Psoas muscle (tissue), 8 donors: Measurements from ENCODE around the gene DNAAF9. TPM values are rescaled to one million over a fixed set of nuclear protein-coding genes. Genes with fewer than 3 reads are reported as not detected.

Experiments used
- ATAC-seq, 4 donors: fragments of 200-7000 bp; cut with Tn5 transposase; one replicate each; pipeline ENCODE4 v1.9.1; 2020; ENCODE audit warnings: moderate library complexity in 3 of 4, mild to moderate bottlenecking in 2 of 4
- DNase-seq, 2 donors: peaks; one replicate each; pipeline ENCODE4 v3.0.0-alpha.2; 2020
- H3K27ac ChIP-seq: fragments of 200-600 bp; one replicate; pipeline ENCODE4 v1.8.0; 2022
- H3K27me3 ChIP-seq, 3 donors: fragments of 200-600 bp in 1 of 3; one replicate each; pipeline versions ENCODE4 v1.6.1 to v1.8.0; 2013 to 2022; ENCODE audit warnings: low read length in 2 of 3, mild to moderate bottlenecking in 2 of 3, moderate library complexity in 1 of 3; ENCODE audit not compliant: insufficient read depth in 3 of 3
- H3K36me3 ChIP-seq, 2 donors: fragments of 200-600 bp in 1 of 2; one replicate each; pipeline versions ENCODE4 v1.6.1 to v1.8.0; 2013 to 2022; ENCODE audit warnings: low read depth in 1 of 2, mild to moderate bottlenecking in 1 of 2, moderate library complexity in 1 of 2; ENCODE audit not compliant: insufficient read depth in 1 of 2
- H3K4me1 ChIP-seq: fragments of 200-600 bp; one replicate; pipeline ENCODE4 v1.8.0; 2022
- H3K4me3 ChIP-seq: fragments of 200-600 bp; one replicate; pipeline ENCODE4 v1.8.0; 2022; ENCODE audit warnings: mild to moderate bottlenecking
- H3K9me3 ChIP-seq: fragments of 200-600 bp; one replicate; pipeline ENCODE4 v1.8.0; 2022
- WGBS, 3 donors: extraction: QIAGEN DNeasy Blood & Tissue Kit; methylation state at CpG; one replicate each; pipeline versions ENCODE4 v1.1.6 to v1.1.7; 2013; 5-methylcytosine and 5-hydroxymethylcytosine counted together
- intact Hi-C, 2 donors: fragments of 100-400 bp; cut with DNase I; formaldehyde crosslinking; loops; one replicate each; pipeline versions ENCODE4 v1.11.0 to v1.14.2; 2022
- polyA plus RNA-seq, 3 donors: library from polyadenylated mRNA; stranded (reverse); fragments of 200-250 nt; gene quantifications; one replicate each; pipeline ENCODE4 v1.2.3, GENCODE V29; 2013
- total RNA-seq, 4 donors: library from RNA; stranded (reverse); fragmentation: NEBNext Ultra II Directional in 2 of 4; extraction: Animal tissue kit (Norgen Biotek cat#: 25700) in 2 of 4; gene quantifications; one replicate each; pipeline versions ENCODE4 v1.2.1 to v1.2.4, GENCODE V29; 2021 to 2023
- TF ChIP-seq, protein P1 (sequence below): fragments of 200-600 bp; IDR thresholded peaks from one replicate; pipeline ENCODE4 v1.8.0; 2022; ENCODE audit warnings: antibody characterized with exemption
- donor health status: healthy with polysubstance abuse.
- donor health status: DM: no; HTN: no; CAD: no; lungs with moderate emphysema.
- donor health status: Bipolar disorder and iron deficiency.
- donor health status: healthy.
- donor health status: DM: yes; HTN: yes; CAD: no.
- donor health status: DM: no; HTN: no; CAD: no.
- donor health status: DM: no; HTN: no; CAD: no.
- donor health status: DM: yes; HTN: yes; CAD: no.

The DNAAF9 gene
- total and polyA plus RNA-seq, 7 donors, result 5.4 to 27.0 (median 17.2) TPM

DNA sequence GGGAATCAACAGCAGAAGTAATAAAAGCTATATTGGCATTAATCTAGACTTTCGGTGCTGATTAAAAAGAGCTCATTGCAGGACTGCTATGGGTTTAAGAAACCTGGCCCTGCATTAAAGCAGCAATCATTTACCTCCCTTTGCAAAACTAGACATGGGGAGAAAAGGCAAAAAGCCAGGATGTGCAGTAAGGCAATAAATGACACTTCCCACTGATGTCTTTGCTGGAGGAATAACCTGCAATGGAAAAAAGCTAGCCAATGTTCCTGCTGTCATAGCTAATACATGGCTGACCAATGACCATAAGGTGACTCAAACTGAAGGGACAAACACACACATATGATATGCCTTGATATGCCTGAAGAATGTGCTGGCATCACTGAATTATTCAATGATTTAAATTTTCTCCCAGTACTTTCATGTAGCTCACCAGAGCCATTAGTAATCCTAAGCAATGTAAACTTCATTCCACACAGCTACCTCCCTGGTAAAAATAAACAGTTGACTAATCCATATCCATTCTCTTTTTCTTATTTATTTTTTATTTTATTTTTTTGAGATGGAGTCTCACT, 8.7 kb downstream of the DNAAF9 start:
- TF ChIP-seq, protein P1, sequence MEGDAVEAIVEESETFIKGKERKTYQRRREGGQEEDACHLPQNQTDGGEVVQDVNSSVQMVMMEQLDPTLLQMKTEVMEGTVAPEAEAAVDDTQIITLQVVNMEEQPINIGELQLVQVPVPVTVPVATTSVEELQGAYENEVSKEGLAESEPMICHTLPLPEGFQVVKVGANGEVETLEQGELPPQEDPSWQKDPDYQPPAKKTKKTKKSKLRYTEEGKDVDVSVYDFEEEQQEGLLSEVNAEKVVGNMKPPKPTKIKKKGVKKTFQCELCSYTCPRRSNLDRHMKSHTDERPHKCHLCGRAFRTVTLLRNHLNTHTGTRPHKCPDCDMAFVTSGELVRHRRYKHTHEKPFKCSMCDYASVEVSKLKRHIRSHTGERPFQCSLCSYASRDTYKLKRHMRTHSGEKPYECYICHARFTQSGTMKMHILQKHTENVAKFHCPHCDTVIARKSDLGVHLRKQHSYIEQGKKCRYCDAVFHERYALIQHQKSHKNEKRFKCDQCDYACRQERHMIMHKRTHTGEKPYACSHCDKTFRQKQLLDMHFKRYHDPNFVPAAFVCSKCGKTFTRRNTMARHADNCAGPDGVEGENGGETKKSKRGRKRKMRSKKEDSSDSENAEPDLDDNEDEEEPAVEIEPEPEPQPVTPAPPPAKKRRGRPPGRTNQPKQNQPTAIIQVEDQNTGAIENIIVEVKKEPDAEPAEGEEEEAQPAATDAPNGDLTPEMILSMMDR, result no peak
- H3K36me3 ChIP-seq, result no peaks in the 10 kb centered on the region
- no peaks in the 10 kb centered on the region for H3K9me3 ChIP-seq
- no peak overlapping the region for H3K27ac ChIP-seq
- H3K4me3 ChIP-seq, result no peak overlapping the region
- H3K4me1 ChIP-seq, result peaks cover 11% of the 10 kb centered on the region
- intact Hi-C loops, result no loop called here
- ATAC-seq (peak in 1 of 4 donors; percentile 19), DNase-seq (no peak)
- 84 to 88% (median 86%) methylated on average over 1 of the region's 1 CpG for WGBS, 3 donors
- H3K27me3 ChIP-seq, result no peaks in the 10 kb centered on the region

DNA sequence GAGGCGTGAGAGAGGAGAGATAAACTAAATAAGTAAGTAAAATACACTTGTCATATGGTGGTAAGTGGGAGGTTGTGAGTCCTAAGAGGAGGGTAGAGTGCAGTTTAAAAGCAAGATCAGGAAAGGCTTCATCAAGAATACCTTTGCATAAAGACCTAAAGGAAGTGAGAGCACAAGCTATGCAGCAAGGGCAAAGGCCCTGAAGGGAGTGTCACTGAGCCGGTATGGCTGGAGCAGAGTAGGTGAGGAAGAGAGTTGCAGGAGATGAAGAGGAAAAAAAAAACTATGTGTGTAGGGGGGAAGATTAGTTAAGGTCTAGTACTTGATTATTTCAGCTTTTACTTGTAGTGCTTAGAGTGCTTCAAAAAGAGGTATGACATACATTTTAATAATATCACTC, 11.0 kb downstream of the DNAAF9 start:
- no peak overlapping the region for H3K27ac ChIP-seq
- intact Hi-C loops, result no loop called here
- TF ChIP-seq, protein P1, result no peak
- 94 to 98% (median 96%) methylated on average over 2 of the region's 2 CpGs for WGBS, 3 donors
- no peaks in the 10 kb centered on the region for H3K9me3 ChIP-seq
- no peaks in the 10 kb centered on the region for H3K27me3 ChIP-seq
- no peak overlapping the region for H3K4me3 ChIP-seq
- DNase-seq (no peak), ATAC-seq (no peak)
- H3K36me3 ChIP-seq, result no peaks in the 10 kb centered on the region
- H3K4me1 ChIP-seq, result peaks cover 11% of the 10 kb centered on the region

DNA sequence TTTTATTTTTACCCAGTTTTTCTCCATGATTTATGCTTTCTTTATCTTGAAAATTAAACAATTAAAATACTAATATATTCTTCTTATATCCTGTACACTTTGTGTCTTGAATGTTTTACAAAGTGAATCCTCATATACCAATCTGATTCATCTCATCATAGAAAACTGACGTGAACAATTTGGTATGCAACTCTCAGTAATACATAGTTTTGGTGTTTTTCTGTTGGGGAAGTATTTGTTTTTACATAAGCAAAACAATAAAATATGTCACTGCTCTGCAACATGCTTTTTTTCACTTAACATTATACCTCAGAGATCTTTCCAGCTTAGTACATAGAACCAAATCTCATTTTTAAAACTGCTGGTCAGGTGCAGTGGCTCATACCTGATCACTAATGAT, 14.7 kb downstream of the DNAAF9 start:
- Histone ChIP-seq H3K4me1 (no peaks in the 10 kb centered on the region), H3K27me3 (no peaks in the 10 kb centered on the region), H3K9me3 (no peaks in the 10 kb centered on the region), H3K4me3 (no peak overlapping the region), H3K36me3 (no peaks in the 10 kb centered on the region), H3K27ac (no peak overlapping the region)
- DNase-seq, result no peak
- no peak for ATAC-seq
- TF ChIP-seq, protein P1, result no peak
- intact Hi-C loops, result no loop called here
- 83 to 89% (median 88%) methylated on average over 1 of the region's 1 CpG for WGBS, 3 donors

DNA sequence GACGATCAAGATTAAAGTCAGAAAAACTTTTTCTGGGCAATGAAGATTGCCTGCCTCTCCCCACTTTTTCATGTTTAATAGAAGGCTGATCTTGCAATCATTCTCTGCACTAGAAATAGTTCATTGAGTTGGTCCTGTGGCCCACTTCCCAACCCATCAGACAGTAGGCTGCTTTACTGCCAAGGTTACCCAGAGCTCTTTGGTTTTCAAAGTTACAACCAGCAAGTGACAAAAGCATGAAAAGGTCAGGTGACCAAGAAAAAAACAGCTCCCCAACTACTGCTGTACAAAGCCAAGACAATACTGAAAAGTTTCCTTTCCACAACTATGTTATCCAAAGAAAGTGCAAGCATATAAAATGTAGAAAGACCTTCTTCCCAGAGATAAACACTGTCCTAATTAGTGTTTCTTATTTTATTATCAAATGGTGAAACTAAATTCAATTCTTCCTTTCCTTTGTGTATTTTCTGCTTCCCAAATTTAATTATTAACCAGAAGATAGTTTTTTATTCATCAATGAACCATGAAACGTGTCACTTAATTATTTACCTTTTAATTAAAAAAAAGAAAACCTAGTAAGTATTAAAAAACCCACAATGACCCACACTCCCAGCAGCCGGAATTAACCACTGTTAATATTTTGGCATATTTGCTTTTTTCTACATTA, 16.6 kb downstream of the DNAAF9 start:
- Histone ChIP-seq H3K27ac (no peak overlapping the region), H3K9me3 (peaks cover 5% of the 10 kb centered on the region), H3K4me3 (no peak overlapping the region), H3K27me3 (no peaks in the 10 kb centered on the region), H3K36me3 (no peaks in the 10 kb centered on the region), H3K4me1 (no peaks in the 10 kb centered on the region)
- WGBS, 3 donors, result 71 to 88% (median 73%) methylated on average over 3 of the region's 3 CpGs
- intact Hi-C loops, result no loop called here
- ATAC-seq (no peak), DNase-seq (no peak)
- TF ChIP-seq, protein P1, result no peak
